Middle frontal gyrus (tissue), 1 donor: ENCODE results near the gene CACNA1S.
A peak's percentile ranks its signal among the peaks of the same experiment; 100 is the strongest.

Experiments used
- DNase-seq: peaks from one replicate; pipeline ENCODE4 v3.0.0-alpha.2; 2015; ENCODE audit warnings: low spot score; ENCODE audit errors: extremely low spot score

The CACNA1S gene

GRCh38 chr1:201116091-201116490, 3.9 kb upstream of the CACNA1S start:
- no peak for DNase-seq

GRCh38 chr1:201115390-201115937, 3.2 kb upstream of the CACNA1S start:
- no peak for DNase-seq

- peak; percentile 83 for DNase-seq
These were observed 2.3 kb upstream of the CACNA1S start for GRCh38 chr1:201114245-201115131.

GRCh38 chr1:201113451-201114244, 1.4 kb upstream of the CACNA1S start:
- no peak for DNase-seq

- DNase-seq: no peak
These were observed 700 bp upstream of the CACNA1S start for GRCh38 chr1:201112926-201113325.

GRCh38 chr1:201111672-201112071, 554 bp downstream of the CACNA1S start:
- no peak for DNase-seq

- DNase-seq: no peak
These were observed 1.1 kb downstream of the CACNA1S start for GRCh38 chr1:201111156-201111555.

GRCh38 chr1:201110616-201111015, 1.6 kb downstream of the CACNA1S start:
- DNase-seq: no peak

- DNase-seq: no peak
These were observed 2.1 kb downstream of the CACNA1S start for GRCh38 chr1:201110138-201110537.

GRCh38 chr1:201109651-201110050, 2.6 kb downstream of the CACNA1S start:
- no peak for DNase-seq

- no peak for DNase-seq
These were observed 3.6 kb downstream of the CACNA1S start for GRCh38 chr1:201108614-201109013.

- DNase-seq: no peak
These were observed 6.5 kb downstream of the CACNA1S start for GRCh38 chr1:201105688-201106087.

GRCh38 chr1:201104141-201104540, 8.1 kb downstream of the CACNA1S start:
- no peak for DNase-seq

- no peak for DNase-seq
These were observed 8.6 kb downstream of the CACNA1S start for GRCh38 chr1:201103666-201104065.

- DNase-seq: no peak
These were observed 11.9 kb downstream of the CACNA1S start for GRCh38 chr1:201100169-201100930.

GRCh38 chr1:201098992-201099677, 13.1 kb downstream of the CACNA1S start:
- no peak for DNase-seq

- DNase-seq: no peak
These were observed 15.0 kb downstream of the CACNA1S start for GRCh38 chr1:201096977-201097856.

- DNase-seq: no peak
These were observed 16.2 kb downstream of the CACNA1S start for GRCh38 chr1:201096041-201096461.

- DNase-seq: no peak
These were observed 16.6 kb downstream of the CACNA1S start for GRCh38 chr1:201095581-201095980.

GRCh38 chr1:201094832-201095231, 17.4 kb downstream of the CACNA1S start:
- DNase-seq: no peak
